Nephron (organoid): Measurements from ENCODE around the gene PCSK7.
"Not testable (repeated sequence)": the region's sequence is repeated elsewhere in the genome, so short reads cannot be mapped to it uniquely, and the experiment has no call there.

ENCODE experiments used
- H3K27ac Mint-ChIP-seq, 3 experiments: 2 replicates each; pipeline ENCODE4 v1.8.0; 2020; ENCODE audit warnings: mixed read lengths in 3 of 3, mild to moderate bottlenecking in 2 of 3, moderate library complexity in 1 of 3
- H3K27me3 Mint-ChIP-seq: 2 replicates; pipeline ENCODE4 v1.8.0; 2021; ENCODE audit warnings: low read depth, mild to moderate bottlenecking, moderate library complexity, mixed read lengths
- H3K36me3 Mint-ChIP-seq: 2 replicates; pipeline ENCODE4 v1.8.0; 2020; ENCODE audit warnings: low read depth, mixed read lengths
- H3K4me1 Mint-ChIP-seq: 2 replicates; pipeline ENCODE4 v1.8.0; 2020; ENCODE audit warnings: mixed read lengths
- H3K4me3 Mint-ChIP-seq, 3 experiments: 2 replicates each; pipeline ENCODE4 v1.8.0; 2020; ENCODE audit warnings: mild to moderate bottlenecking in 3 of 3, mixed read lengths in 3 of 3, moderate library complexity in 2 of 3
- H3K9me3 Mint-ChIP-seq: 2 replicates; pipeline ENCODE4 v1.8.0; 2020; ENCODE audit warnings: mixed read lengths
- CTCF ChIP-seq, 3 experiments: fragments of 200-600 bp; sonication (generic); IDR thresholded peaks; one replicate each; pipeline ENCODE4 v1.5.0; 2021; ENCODE audit warnings: antibody characterized with exemption in 3 of 3; ENCODE audit not compliant: unreplicated experiment in 3 of 3

The PCSK7 gene

DNA sequence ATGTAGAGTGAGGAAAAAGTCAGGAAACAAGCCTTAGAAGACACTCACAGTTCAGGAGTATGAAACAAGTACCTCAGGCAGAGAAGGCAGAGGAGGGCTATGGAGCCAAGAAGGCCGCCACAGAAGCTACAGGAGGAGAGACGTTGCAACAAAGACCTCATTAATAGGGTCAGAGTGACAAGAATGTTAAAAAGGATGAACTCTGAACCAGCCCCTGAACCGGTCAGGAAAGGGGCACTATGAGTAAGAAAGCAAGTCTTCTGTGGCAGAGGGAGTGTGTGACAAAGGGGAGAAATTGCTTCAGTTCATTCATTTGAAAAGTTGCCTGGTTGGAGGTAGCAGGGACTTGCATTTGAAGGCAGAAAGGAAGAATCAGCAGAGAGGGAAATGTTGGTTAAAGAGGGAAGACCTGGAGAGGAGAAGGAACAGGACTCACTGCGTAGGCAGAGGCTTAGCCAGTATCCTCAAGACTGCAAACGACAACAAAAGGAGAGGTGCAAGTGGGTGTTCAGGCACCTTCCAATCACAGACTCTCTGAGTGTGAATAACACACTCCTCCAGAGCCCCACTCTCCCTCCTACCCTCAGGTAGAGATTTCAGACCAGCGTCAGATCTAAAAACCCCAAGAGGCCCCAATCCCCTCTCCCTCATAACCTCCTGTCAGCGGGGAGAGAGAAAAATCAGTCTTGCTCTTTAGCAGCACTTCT is 17.3 kb downstream of the PCSK7 start:
- no peaks in the 10 kb centered on the region for H3K9me3 Mint-ChIP-seq
- H3K4me3 Mint-ChIP-seq: no peak overlapping the region
- H3K27me3 Mint-ChIP-seq: peaks cover 4% of the 10 kb centered on the region
- peak overlapping the region in 2 of 3 experiments; percentile 6 to 48 for H3K27ac Mint-ChIP-seq
- H3K4me1 Mint-ChIP-seq: peaks cover 28% of the 10 kb centered on the region
- peaks cover 58% of the 10 kb centered on the region for H3K36me3 Mint-ChIP-seq
- TF ChIP-seq CTCF (IDR thresholded peaks at IDR 0.05; ENCODE audit: unreplicated experiment in 3 of 3): no peak

DNA sequence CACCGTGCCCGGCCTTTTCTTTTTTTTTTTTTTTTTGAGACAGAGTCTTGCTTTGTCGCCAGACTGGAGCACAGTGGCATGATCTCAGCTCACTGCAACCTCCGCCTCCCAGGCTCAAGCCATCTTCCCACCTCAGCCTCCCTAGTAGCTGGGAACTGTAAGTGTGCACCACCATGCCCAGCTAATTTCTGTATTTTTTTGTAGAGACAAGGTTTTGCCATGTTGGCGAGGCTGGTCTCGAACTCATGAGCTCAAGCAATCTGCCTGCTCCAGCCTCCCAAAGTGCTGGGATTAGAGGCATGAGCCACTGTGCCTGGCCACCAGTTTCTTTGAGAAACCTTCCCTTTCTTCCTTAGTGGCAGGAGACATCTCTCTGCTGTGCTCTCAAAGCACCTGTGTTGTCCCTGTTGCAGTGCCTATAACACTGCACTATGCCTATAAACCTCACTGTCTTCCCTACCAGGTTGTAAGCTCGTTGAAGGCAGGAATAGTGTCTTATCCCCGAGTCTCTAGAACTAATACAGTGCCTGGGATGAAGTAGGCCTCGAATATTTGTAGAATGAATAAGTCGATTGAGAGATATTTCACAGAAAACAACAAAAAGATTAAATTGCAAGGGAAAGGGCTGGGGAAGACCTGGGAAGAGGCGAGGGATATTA is 19.0 kb downstream of the PCSK7 start:
- Mint-ChIP-seq H3K27ac (peak overlapping the region in 1 of 3 experiments; percentile 26), H3K4me3 (no peak overlapping the region), H3K27me3 (peaks cover 4% of the 10 kb centered on the region), H3K4me1 (peaks cover 11% of the 10 kb centered on the region), H3K9me3 (no peaks in the 10 kb centered on the region), H3K36me3 (peaks cover 42% of the 10 kb centered on the region)
- TF ChIP-seq CTCF (IDR thresholded peaks at IDR 0.05; ENCODE audit: unreplicated experiment in 3 of 3): no peak

DNA sequence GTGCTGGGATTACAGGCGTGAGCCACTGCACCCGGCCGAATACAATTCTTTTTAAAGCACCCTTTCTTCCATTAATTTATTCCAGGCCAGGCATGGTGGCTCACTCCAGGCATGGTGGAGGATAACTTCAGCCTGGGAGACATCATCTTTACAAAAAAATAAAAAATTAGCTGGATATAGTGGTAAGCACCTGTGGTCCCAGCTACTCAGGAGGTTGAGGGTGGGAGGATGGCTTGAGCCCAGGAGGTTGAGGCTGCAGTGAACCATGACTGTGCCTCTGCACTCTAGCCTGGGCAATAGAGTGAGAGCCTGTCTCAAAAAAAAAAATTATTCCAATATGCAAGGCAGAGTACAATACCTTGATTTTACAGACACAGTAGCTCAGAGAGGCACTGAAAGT is 21.3 kb downstream of the PCSK7 start:
- TF ChIP-seq CTCF (IDR thresholded peaks at IDR 0.05; ENCODE audit: unreplicated experiment in 3 of 3): no peak
- Mint-ChIP-seq H3K36me3 (peaks cover 35% of the 10 kb centered on the region), H3K4me1 (no peaks in the 10 kb centered on the region), H3K9me3 (no peaks in the 10 kb centered on the region), H3K4me3 (no peak overlapping the region), H3K27ac (no peak overlapping the region), H3K27me3 (no peaks in the 10 kb centered on the region)

DNA sequence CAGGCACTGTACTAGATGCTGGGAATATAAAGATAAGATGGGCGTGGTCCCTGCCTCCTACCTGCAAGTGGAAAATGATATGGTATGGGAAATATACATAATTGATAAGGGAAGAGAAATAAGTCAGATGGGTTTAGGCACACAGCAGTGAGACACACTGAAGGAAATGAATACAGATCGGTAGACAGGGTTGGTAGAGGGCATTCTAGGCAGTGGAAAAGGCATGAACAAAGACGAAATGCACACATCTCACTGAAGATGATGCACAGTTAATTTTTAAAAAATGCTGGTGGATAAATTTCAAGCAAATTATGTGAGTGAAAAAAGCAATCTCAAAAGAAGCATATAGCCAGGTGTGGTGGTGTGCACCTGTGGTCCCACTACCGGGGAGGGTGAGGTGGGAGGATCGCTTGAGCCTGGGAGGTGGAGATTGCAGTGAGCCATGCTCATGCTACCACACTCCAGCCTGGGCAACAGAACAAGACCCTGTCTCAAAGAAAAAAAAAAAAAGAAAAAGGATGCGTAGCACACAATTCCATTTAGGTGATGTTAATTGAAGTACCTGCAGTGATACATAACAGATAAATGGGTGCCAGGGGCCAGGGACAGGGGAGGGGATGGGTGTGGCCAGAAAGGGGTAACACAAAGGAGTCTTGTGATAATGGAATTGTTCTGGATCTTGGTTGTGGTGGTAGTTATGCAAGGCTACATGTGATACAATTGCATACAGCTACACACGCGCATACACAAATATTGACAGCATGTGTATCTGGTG is 22.3 kb downstream of the PCSK7 start:
- Mint-ChIP-seq H3K27ac (peak overlapping the region in 2 of 3 experiments; percentile 38 to 43), H3K36me3 (peaks cover 40% of the 10 kb centered on the region)
- not testable (repeated sequence) for H3K27me3 Mint-ChIP-seq, H3K9me3 Mint-ChIP-seq, H3K4me3 Mint-ChIP-seq, H3K4me1 Mint-ChIP-seq

- Mint-ChIP-seq H3K4me1 (peaks cover 10% of the 10 kb centered on the region), H3K36me3 (peaks cover 38% of the 10 kb centered on the region)
- H3K9me3 Mint-ChIP-seq, H3K4me3 Mint-ChIP-seq, H3K27ac Mint-ChIP-seq, H3K27me3 Mint-ChIP-seq: not testable (repeated sequence)
Measured at GRCh38 chr11:117208710-117209109, 23.2 kb downstream of the PCSK7 start.

DNA sequence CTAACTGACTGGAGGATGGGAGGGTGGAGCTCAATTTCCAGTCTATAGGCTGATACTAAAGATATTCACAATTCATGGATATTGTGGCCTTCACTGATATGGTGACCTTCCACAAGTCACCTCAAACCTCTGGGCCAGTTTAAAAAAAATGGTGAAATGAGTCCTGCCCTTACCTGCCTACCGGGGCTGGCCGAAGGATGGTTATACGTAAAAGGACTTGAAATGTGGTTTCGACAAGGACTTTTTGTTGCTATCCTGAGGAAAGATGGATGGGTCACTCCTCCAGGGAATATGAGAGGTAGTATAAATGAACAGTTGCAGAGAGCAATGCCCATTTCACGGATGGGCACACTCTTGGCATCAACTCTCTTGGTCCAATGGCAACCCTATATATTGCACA is 24.4 kb downstream of the PCSK7 start:
- not testable (repeated sequence) for H3K4me3 Mint-ChIP-seq, H3K27ac Mint-ChIP-seq, H3K27me3 Mint-ChIP-seq, H3K9me3 Mint-ChIP-seq
- Mint-ChIP-seq H3K4me1 (peaks cover 14% of the 10 kb centered on the region), H3K36me3 (peaks cover 39% of the 10 kb centered on the region)

DNA sequence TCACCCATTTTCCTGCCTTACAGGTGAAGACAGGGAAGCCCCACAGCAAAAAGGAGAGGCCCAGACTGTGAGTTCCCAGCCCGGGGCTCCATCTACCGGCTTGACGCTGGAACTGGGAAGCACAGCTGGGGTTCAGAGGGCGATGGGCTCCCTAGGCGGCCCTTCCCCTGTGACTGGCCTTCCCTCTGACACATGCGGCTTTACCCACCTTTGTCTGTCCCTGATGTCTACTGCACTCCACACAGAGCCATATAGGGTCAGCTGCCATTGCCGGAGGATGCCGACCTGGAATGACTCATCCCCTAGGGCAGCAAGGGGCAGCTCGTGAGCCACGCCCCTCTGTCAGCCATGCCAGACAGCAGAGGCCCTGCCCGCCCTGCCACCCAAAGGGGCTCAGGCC is 25.0 kb downstream of the PCSK7 start:
- not testable (repeated sequence) for H3K9me3 Mint-ChIP-seq, H3K27ac Mint-ChIP-seq, H3K4me3 Mint-ChIP-seq, H3K27me3 Mint-ChIP-seq
- Mint-ChIP-seq H3K4me1 (peaks cover 20% of the 10 kb centered on the region), H3K36me3 (peaks cover 36% of the 10 kb centered on the region)

DNA sequence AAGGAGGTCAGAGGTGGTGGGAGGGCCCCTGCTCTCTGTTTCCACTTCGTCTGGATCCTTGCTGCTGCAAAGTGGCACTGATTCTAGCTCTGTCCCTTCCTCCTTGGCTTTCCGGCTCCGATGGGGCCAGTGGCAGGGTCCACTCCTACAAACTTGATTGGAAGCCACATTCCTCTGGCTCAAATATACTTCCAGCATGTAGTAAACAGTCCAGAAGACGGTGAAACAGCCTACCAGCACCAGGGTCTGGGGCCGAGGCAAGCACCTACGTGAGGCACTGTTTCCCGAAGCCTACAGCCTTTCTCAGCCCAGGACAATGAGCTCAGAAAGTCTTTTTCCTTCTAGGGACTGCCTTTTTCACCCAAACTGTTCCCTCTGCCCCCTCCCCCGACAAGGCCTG is 25.8 kb downstream of the PCSK7 start:
- H3K36me3 Mint-ChIP-seq: peaks cover 30% of the 10 kb centered on the region
- not testable (repeated sequence) for H3K4me3 Mint-ChIP-seq, H3K27me3 Mint-ChIP-seq, H3K9me3 Mint-ChIP-seq
- peaks cover 22% of the 10 kb centered on the region for H3K4me1 Mint-ChIP-seq
- peak overlapping the region in 2 of 3 experiments; percentile 65 to 81 for H3K27ac Mint-ChIP-seq
